Measurements from ENCODE around the gene SLC2A4.
A peak's percentile ranks its signal among the peaks of the same experiment; 100 is the strongest.
"Not testable (repeated sequence)": the region's sequence is repeated elsewhere in the genome, so short reads cannot be mapped to it uniquely, and the experiment has no call there.

SLC2A4 gene

DNA sequence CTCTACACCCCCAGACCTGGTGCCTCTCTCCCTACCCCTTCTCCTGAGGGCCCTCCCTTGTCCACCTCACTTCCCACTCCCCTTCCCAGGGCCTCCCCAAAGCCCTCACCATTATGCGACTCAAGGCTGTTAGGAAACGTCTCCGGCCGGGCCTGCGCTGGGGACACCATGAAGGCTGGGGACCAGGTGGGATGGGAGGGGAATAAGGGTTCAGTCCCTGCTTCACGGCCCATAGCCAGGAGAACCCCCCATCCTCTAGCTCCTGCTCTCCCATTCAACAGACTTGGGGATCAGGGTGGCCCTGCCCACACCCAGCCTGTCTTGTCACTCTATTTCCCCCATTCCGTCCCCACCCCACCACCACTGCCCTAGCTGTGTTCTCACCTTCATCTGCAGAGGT lies 45.5 kb downstream of the SLC2A4 start:
- DNase-seq: no peak

DNA sequence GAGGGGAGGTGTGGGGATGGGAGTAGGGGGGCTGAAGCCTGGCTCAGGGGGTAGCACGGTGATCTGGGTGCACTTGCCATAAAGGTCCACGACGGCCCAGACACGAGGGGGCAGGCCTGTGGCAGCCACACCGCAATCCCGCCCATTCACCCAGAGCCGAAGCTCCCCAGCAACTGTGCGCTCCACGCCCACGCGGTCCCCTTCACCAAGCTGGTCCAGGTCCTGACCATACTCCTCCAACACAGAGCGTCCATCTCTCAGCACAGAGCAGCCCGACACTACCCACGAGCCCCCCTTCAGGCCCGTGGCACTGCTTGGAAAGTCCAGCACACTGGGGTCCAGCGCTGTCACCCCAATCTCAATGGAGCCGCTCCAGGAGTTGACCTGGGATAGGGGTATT lies 46.0 kb downstream of the SLC2A4 start:
- DNase-seq: no peak

DNA sequence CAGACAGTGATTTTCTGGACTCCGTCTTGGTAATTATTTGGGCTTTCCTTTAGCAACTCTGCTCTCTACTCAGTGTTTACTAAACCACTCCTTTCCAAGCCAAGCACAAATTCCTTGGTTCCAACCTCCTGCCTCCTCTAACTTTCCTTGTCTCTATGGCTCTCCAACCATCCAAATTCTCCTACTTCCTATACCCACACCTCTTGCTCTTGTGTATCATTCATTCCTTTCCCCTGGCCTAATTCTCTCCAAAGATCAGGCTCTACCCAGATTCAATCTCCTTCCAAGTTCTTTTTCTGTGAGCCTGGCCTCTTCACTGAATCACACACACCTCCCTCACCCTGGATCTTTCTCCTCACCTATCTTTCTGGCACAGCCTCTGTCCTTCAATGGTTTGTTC lies 46.5 kb downstream of the SLC2A4 start:
- no peak for DNase-seq

DNA sequence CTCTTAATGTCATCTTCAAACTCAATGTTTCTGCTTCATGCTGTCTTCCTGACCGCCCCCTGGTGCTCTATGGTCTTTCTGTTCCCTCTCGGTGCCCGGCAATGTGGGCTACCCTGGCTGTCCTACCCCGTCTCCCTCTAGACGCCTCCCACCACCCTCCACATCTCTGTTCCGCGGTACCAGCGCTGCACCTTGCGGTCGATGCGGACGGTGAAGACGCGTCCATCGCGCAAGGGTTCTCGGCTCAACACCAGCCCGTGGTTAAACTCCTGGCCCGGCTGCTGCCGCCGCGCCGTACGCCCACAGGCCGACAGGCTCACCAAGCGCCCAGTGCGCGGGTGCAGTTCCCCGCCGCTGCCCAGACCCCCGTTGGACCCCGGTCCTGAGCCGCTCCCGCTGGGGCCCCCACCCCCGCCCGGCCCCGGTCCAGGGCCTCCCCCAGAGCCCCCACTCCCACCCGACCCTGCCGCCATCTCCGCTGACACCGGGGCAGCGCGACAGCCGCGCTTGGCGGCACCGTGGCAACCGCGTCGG lies 47.4 kb downstream of the SLC2A4 start, which contains the start of gene NEURL4:
TSS of gene NEURL4 (minus strand) at position 496 of the 534 bp plus-strand sequence. CDS start at position 473, 23 bp downstream.
- DNase-seq: no peak

- DNase-seq: peak; percentile 91
Measured at GRCh38 chr17:7329374-7329996, 48.0 kb downstream of the SLC2A4 start.

DNA sequence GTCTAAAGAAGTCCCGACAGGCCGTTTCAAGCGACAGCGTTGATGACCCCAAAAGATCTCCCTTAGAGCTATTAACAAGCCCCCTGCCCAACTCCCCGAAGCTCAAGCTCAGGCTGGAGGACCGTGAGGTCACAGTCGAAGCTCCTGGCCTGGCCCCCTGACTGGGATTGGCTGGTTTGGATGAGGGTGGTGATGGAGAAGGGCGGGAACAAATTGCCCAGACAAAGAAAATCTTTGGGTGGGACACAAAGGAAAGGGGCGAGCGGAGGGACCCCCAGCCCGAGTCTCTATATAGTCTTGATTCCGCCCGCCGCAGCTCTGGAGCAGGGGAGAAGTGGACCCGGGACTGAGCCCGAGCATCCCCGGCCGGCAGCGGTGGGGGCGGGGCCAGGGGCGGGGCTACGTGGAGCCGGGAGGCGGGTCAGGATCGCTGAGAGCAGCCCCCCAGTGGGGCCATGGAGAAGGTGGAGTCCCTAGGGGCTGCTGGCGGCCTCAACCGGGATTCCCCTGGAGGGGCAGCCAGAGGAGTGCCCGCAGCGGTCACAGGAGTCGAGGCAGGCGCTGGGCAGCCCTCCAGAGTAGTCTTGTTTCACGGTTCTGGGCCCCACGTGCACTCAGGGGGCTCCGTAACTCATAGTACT lies 48.6 kb downstream of the SLC2A4 start:
- DNase-seq: peak; percentile 53

DNA sequence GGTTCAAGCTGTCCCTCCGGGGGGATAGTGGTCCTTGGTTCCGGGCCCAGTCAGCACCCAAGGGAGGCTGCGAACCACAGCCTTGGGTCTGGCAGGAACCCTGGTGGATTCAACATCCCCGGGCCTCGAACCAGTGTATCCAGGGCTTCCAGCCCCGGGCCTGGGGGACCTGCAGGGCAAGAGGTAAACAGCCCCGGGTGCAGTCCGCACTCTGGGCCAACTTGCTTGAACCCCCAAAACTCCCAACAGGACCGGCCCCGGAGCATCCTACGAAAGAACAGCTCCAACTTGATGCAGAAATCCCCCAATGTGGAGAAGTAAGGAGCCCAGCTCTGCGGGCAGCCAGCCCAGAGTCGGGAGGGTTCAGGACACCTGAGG lies 49.1 kb downstream of the SLC2A4 start:
- DNase-seq: no peak

DNA sequence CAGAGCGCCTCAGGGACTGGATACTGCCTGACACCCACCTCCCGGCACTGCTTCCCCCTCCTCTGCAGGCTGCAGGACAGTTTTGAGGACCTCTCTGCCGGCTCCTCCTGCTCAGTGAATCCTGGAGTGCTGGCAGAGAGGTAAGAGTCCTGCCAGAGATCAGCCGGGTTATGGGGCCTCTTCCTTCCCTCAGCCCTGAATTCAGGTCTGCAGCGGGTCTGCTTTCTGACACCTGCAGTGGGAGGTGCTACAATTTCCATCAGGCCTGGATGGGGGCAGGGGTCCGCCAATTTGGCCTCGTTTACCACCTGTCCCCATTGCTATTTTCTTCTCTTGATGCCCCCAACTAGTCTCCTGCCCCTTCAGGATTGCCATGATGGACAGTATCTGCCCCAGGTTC lies 50.6 kb downstream of the SLC2A4 start:
- no peak for DNase-seq

DNA sequence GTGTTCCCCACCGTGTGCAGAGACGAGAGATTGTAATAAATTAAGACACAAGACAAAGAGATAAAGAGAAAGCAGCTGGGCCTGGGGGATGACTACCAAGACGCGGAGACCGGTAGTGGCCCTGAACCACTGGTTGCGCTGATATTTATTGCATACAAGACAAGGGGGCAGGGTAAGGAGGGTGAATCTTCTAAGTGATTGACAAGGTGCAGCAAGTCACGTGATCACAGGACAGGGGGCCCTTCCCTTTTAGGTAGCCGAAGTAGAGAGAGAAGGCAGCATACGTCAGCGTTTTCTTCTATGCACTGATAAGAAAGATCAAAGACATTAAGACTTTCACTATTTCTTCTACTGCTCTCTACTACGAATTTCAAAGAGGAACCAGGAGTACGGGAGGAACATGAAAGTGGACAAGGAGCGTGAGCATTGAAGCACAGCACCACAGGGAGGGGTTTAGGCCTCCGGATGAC lies 51.1 kb downstream of the SLC2A4 start:
- DNase-seq: not testable (repeated sequence)

- no peak for DNase-seq
Measured at GRCh38 chr17:7334938-7335538, 53.5 kb downstream of the SLC2A4 start.

DNA sequence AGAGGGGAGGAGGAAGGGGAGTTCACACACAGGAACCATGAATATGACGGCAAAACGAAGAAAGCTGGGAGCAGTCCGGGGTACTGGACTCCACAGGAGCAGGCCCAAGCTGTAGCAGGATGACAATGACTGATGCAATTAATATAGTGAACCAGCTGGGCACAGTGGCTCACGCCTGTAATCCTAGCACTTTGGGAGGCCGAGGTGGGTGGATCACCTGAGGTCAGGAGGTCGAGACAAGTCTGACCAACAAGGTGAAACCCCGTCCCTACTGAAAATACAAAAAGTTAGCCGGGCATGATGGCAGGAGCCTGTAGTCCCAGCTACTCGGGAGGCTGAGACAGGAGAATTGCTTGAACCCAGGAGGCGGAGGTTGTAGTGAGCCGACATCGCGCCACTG lies 54.2 kb downstream of the SLC2A4 start:
- not testable (repeated sequence) for DNase-seq

GRCh38 chr17:7336240-7337175 lies 55.0 kb downstream of the SLC2A4 start, which contains the start of gene ACAP1:
TSS of gene ACAP1 (plus strand) at chr17:7336529. CDS start at chr17:7336735, 206 bp downstream.
- DNase-seq: no peak

DNA sequence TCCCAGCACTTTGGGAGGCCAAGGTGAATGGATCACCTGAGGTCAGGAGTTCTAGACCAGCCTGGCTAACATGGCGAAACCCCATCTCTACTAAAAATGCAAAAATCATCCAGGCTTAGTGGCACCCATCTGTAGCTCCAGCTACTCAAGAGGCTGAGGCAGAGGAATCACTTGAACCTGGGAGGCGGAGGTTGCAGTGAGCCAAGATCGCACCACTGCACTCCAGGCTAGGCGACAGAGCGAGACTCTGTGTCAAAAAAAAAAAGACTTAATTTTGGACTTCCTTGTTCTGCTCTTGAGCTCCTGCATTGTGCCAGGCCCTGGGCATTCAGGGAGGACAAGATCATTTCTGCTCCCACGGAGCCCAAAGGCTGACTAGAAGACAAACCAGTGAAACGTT lies 56.1 kb downstream of the SLC2A4 start:
- DNase-seq: not testable (repeated sequence)

Data from NCI-H526 treated with DMSO at 0.1 percent for 48 hours (cell line).